HEK293 (cell line): ENCODE data around the gene KYAT1.

Experiments used
- ZNF292 ChIP-seq: fragments of 450-650 bp; formaldehyde crosslinking; IDR thresholded peaks from 2 replicates; pipeline ENCODE4 v1.5.1; 2016; ENCODE audit warnings: low read depth, missing biosample characterization, missing genetic modification characterization, borderline replicate concordance
- ZNF624 ChIP-seq: fragments of 450-650 bp; formaldehyde crosslinking; IDR thresholded peaks from 2 replicates; pipeline ENCODE4 v1.5.1; 2017; ENCODE audit warnings: missing biosample characterization, missing genetic modification characterization
- TF ChIP-seq, protein P1 (sequence below): fragments of 450-650 bp; formaldehyde crosslinking; IDR thresholded peaks from 2 replicates; pipeline ENCODE4 v1.5.1; 2016; ENCODE audit warnings: missing biosample characterization, missing genetic modification characterization

DNA sequence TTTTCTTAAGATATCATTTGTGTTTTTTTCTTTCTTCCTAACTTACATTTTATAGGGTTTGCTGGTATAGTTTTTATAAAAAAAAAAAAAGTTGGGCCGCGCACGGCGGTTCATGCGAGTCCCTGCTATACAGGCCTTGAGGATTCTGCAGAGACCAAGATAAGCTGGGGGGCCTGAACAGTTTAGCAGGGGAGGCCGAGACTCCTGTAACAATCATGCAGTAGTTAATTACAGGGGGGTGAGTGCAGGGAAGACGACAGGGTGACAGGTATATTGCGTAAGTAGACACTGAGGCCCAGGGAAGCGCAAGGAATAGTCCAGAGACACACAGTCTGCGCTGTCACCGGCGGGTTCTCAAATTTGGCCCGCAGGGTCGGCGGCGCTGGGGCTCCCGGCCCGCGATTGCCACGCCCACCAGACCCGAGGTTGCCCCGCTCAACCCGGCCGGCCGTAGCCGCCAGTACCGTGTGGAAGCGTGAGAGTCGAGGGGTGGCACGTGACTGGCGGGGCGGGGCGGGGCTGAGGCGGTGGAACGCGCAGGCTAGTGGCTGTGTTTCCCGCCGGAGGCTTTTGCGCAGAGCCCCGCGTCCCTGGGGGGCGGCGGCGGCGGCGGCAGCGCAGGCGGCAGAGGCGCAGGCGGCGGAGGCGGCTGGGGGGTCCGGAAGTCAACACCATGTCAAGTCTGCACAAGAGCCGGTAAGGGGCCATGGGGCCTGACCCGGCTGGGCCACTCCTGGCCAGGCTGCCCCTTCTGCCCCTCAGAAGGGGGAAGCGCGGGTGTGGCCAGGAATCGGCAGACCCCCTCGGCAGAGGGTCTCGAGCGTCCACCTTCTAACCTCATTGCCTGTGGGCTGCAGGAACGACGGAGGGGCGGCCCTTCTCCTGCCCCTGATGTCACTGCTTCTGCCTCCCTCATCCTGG lies 94.8 kb downstream of the KYAT1 start, which contains the start of gene TBC1D13:
- TF ChIP-seq ZNF292 (tag by site-specific recombination) (no peak), ZNF624 (no peak)
- TF ChIP-seq, protein P1, sequence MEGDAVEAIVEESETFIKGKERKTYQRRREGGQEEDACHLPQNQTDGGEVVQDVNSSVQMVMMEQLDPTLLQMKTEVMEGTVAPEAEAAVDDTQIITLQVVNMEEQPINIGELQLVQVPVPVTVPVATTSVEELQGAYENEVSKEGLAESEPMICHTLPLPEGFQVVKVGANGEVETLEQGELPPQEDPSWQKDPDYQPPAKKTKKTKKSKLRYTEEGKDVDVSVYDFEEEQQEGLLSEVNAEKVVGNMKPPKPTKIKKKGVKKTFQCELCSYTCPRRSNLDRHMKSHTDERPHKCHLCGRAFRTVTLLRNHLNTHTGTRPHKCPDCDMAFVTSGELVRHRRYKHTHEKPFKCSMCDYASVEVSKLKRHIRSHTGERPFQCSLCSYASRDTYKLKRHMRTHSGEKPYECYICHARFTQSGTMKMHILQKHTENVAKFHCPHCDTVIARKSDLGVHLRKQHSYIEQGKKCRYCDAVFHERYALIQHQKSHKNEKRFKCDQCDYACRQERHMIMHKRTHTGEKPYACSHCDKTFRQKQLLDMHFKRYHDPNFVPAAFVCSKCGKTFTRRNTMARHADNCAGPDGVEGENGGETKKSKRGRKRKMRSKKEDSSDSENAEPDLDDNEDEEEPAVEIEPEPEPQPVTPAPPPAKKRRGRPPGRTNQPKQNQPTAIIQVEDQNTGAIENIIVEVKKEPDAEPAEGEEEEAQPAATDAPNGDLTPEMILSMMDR (tag by site-specific recombination), result 0 out of 2 replicates have a peak, but pooled peaks have one; percentile 15
